Raji (cell line): Measurements from ENCODE around the gene MYMX.
A peak's percentile ranks its signal among the peaks of the same experiment; 100 is the strongest.

ENCODE experiments used
- POLR2A ChIP-seq: IDR thresholded peaks from 2 replicates; pipeline ENCODE4 v1.6.1; 2011; ENCODE audit warnings: low read depth, low read length, control low read depth; ENCODE audit not compliant: insufficient read depth

The MYMX gene

GRCh38 chr6:44216677-44217331, at the start of gene MYMX:
Gene MYMX (plus strand): TSS chr6:44216926. CDS start chr6:44217472, 546 bp downstream.
- no peak for TF ChIP-seq POLR2A

GRCh38 chr6:44167567-44167966, 49.2 kb upstream of the MYMX start:
- no peak for TF ChIP-seq POLR2A

GRCh38 chr6:44169154-44169553, 47.6 kb upstream of the MYMX start:
- TF ChIP-seq POLR2A = no peak

GRCh38 chr6:44169886-44170570, 46.7 kb upstream of the MYMX start:
- TF ChIP-seq POLR2A = no peak

GRCh38 chr6:44171899-44172546, 44.7 kb upstream of the MYMX start:
- no peak for TF ChIP-seq POLR2A

GRCh38 chr6:44172731-44173500, 43.8 kb upstream of the MYMX start:
- 0 out of 2 replicates have a peak, but pooled peaks have one; percentile 26 for TF ChIP-seq POLR2A

GRCh38 chr6:44176130-44176761, 40.5 kb upstream of the MYMX start:
- TF ChIP-seq POLR2A = no peak

- no peak for TF ChIP-seq POLR2A
Observed at GRCh38 chr6:44176762-44177509, 39.8 kb upstream of the MYMX start.

- no peak for TF ChIP-seq POLR2A
Observed at GRCh38 chr6:44177691-44178423, 38.9 kb upstream of the MYMX start.

- TF ChIP-seq POLR2A = no peak
Observed at GRCh38 chr6:44178424-44179071, 38.2 kb upstream of the MYMX start.

GRCh38 chr6:44179072-44179536, 37.6 kb upstream of the MYMX start:
- no peak for TF ChIP-seq POLR2A

- no peak for TF ChIP-seq POLR2A
Observed at GRCh38 chr6:44179648-44180047, 37.1 kb upstream of the MYMX start.

GRCh38 chr6:44180406-44180805, 36.3 kb upstream of the MYMX start:
- no peak for TF ChIP-seq POLR2A
